Measurements from ENCODE around the gene CDK5.

CDK5 gene

GRCh38 chr7:151081170-151082101 is 23.7 kb upstream of the CDK5 start:
- FAIRE-seq (no peak), DNase-seq (ENCODE audit: insufficient read length, low spot score) (no peak)
- TF ChIP-seq PAX5 (IDR thresholded peaks at IDR 0.05; ENCODE audit: insufficient read depth, low read length, severe bottlenecking) = no peak
- TF ChIP-seq POU2F2 (IDR thresholded peaks at IDR 0.05; ENCODE audit: low read depth, low read length) = no peak
- no peak for TF ChIP-seq POLR2AphosphoS5 (IDR thresholded peaks at IDR 0.05; ENCODE audit: low read depth, low read length)
- no peak for TF ChIP-seq SPI1 (IDR thresholded peaks at IDR 0.05; ENCODE audit: low read depth, low read length)
- no peak for TF ChIP-seq TAF1 (IDR thresholded peaks at IDR 0.05; ENCODE audit: low read depth, low read length)
- no peak for TF ChIP-seq POLR2A (IDR thresholded peaks at IDR 0.05; ENCODE audit: low read depth, low read length)

GRCh38 chr7:151080522-151081169 is 22.9 kb upstream of the CDK5 start, which contains the start of gene FASTK:
Gene FASTK, minus strand, starts transcription at chr7:151080809. Its CDS starts 43 bp downstream, at chr7:151080766.
- peak; percentile 98 for DNase-seq (ENCODE audit: insufficient read length, low spot score)
- peak; percentile 84 for TF ChIP-seq POLR2A (IDR thresholded peaks at IDR 0.05; ENCODE audit: low read depth, low read length)
- no peak; the same call in 1 of the 2 replicates for TF ChIP-seq POU2F2 (IDR thresholded peaks at IDR 0.05; ENCODE audit: low read depth, low read length)
- peak; percentile 81 for TF ChIP-seq POLR2AphosphoS5 (IDR thresholded peaks at IDR 0.05; ENCODE audit: low read depth, low read length)
- no peak for TF ChIP-seq SPI1 (IDR thresholded peaks at IDR 0.05; ENCODE audit: low read depth, low read length)
- TF ChIP-seq PAX5 (IDR thresholded peaks at IDR 0.05; ENCODE audit: insufficient read depth, low read length, severe bottlenecking) = no peak
- peak; percentile 89 for TF ChIP-seq TAF1 (IDR thresholded peaks at IDR 0.05; ENCODE audit: low read depth, low read length)
- peak; percentile 90 for FAIRE-seq

GRCh38 chr7:151080067-151080521 is 22.4 kb upstream of the CDK5 start:
- DNase-seq (ENCODE audit: insufficient read length, low spot score) = no peak
- no peak for FAIRE-seq
- TF ChIP-seq POLR2AphosphoS5 (IDR thresholded peaks at IDR 0.05; ENCODE audit: low read depth, low read length) (0 out of 2 replicates have a peak, but pooled peaks have one; percentile 5), SPI1 (IDR thresholded peaks at IDR 0.05; ENCODE audit: low read depth, low read length) (no peak), TAF1 (IDR thresholded peaks at IDR 0.05; ENCODE audit: low read depth, low read length) (no peak), PAX5 (IDR thresholded peaks at IDR 0.05; ENCODE audit: insufficient read depth, low read length, severe bottlenecking) (no peak)

- FAIRE-seq = no peak
- TF ChIP-seq PAX5 (IDR thresholded peaks at IDR 0.05; ENCODE audit: insufficient read depth, low read length, severe bottlenecking) = no peak
- TF ChIP-seq POU2F2 (IDR thresholded peaks at IDR 0.05; ENCODE audit: low read depth, low read length) = no peak
- TF ChIP-seq TAF1 (IDR thresholded peaks at IDR 0.05; ENCODE audit: low read depth, low read length) = no peak
- no peak for TF ChIP-seq SPI1 (IDR thresholded peaks at IDR 0.05; ENCODE audit: low read depth, low read length)
- DNase-seq (ENCODE audit: insufficient read length, low spot score) = no peak
Measured at GRCh38 chr7:151079199-151079910, 21.7 kb upstream of the CDK5 start.

- TF ChIP-seq SPI1 (IDR thresholded peaks at IDR 0.05; ENCODE audit: low read depth, low read length) (no peak), TAF1 (IDR thresholded peaks at IDR 0.05; ENCODE audit: low read depth, low read length) (no peak), POLR2AphosphoS5 (IDR thresholded peaks at IDR 0.05; ENCODE audit: low read depth, low read length) (no peak), PAX5 (IDR thresholded peaks at IDR 0.05; ENCODE audit: insufficient read depth, low read length, severe bottlenecking) (no peak), POU2F2 (IDR thresholded peaks at IDR 0.05; ENCODE audit: low read depth, low read length) (no peak), POLR2A (IDR thresholded peaks at IDR 0.05; ENCODE audit: low read depth, low read length) (no peak; the same call in 1 of the 2 replicates)
- no peak for DNase-seq (ENCODE audit: insufficient read length, low spot score)
Measured at GRCh38 chr7:151078233-151079040, 20.7 kb upstream of the CDK5 start.

GRCh38 chr7:151077705-151078232 is 20.1 kb upstream of the CDK5 start:
- FAIRE-seq (no peak), DNase-seq (ENCODE audit: insufficient read length, low spot score) (no peak)
- TF ChIP-seq POLR2AphosphoS5 (IDR thresholded peaks at IDR 0.05; ENCODE audit: low read depth, low read length) = no peak
- TF ChIP-seq SPI1 (IDR thresholded peaks at IDR 0.05; ENCODE audit: low read depth, low read length) = no peak
- no peak for TF ChIP-seq POLR2A (IDR thresholded peaks at IDR 0.05; ENCODE audit: low read depth, low read length)
- no peak for TF ChIP-seq TAF1 (IDR thresholded peaks at IDR 0.05; ENCODE audit: low read depth, low read length)
- TF ChIP-seq POU2F2 (IDR thresholded peaks at IDR 0.05; ENCODE audit: low read depth, low read length) = no peak
- no peak for TF ChIP-seq PAX5 (IDR thresholded peaks at IDR 0.05; ENCODE audit: insufficient read depth, low read length, severe bottlenecking)

More at GRCh38 chr7:151078233-151079040, 20.7 kb upstream of the CDK5 start:
- FAIRE-seq = no peak

- FAIRE-seq (no peak), DNase-seq (ENCODE audit: insufficient read length, low spot score) (no peak)
- TF ChIP-seq POLR2A (IDR thresholded peaks at IDR 0.05; ENCODE audit: low read depth, low read length) (no peak), POU2F2 (IDR thresholded peaks at IDR 0.05; ENCODE audit: low read depth, low read length) (no peak), POLR2AphosphoS5 (IDR thresholded peaks at IDR 0.05; ENCODE audit: low read depth, low read length) (0 out of 2 replicates have a peak, but pooled peaks have one; percentile 25)
Measured at GRCh38 chr7:151076863-151077704, 19.4 kb upstream of the CDK5 start.
